Small intestine (tissue), 16 donors: ENCODE results near the gene SLC22A17. TPM values are rescaled to one million over a fixed set of nuclear protein-coding genes. Genes with fewer than 3 reads are reported as not detected.
"Not testable (repeated sequence)": the region's sequence is repeated elsewhere in the genome, so short reads cannot be mapped to it uniquely, and the experiment has no call there.

Experiments used
- DNase-seq, 2 donors: peaks; one replicate each; pipeline versions ENCODE4 v3.0.0 to v3.0.0-alpha.2; 2013
- FAIRE-seq: peaks from 2 replicates; lab custom pipeline; 2012; peaks lifted over from hg19 to GRCh38; lab: Jason Lieb, UNC
- H3K27ac ChIP-seq, 3 donors: one replicate each; pipeline ENCODE4 v1.5.1; 2013; ENCODE audit warnings: low read length in 2 of 3, mild to moderate bottlenecking in 2 of 3, control low read depth in 1 of 3, inconsistent platforms in 1 of 3, low read depth in 1 of 3, moderate library complexity in 1 of 3
- H3K27me3 ChIP-seq, 3 donors: one replicate each; pipeline ENCODE4 v1.6.1; 2013; ENCODE audit warnings: low read length in 3 of 3, inconsistent platforms in 1 of 3; ENCODE audit not compliant: control insufficient read depth in 3 of 3, insufficient read depth in 3 of 3
- H3K36me3 ChIP-seq, 3 donors: one replicate each; pipeline ENCODE4 v1.6.1; 2013; ENCODE audit warnings: low read length in 3 of 3, inconsistent platforms in 1 of 3, low read depth in 1 of 3, mild to moderate bottlenecking in 1 of 3, moderate library complexity in 1 of 3; ENCODE audit not compliant: control insufficient read depth in 3 of 3, insufficient read depth in 2 of 3
- H3K4me1 ChIP-seq, 3 donors: one replicate each; pipeline ENCODE4 v1.6.1; 2013; ENCODE audit warnings: low read length in 2 of 3, inconsistent platforms in 1 of 3, low read depth in 1 of 3, mild to moderate bottlenecking in 1 of 3, moderate library complexity in 1 of 3; ENCODE audit not compliant: control insufficient read depth in 3 of 3, insufficient read depth in 2 of 3
- H3K4me3 ChIP-seq, 3 donors: one replicate each; pipeline ENCODE4 v1.5.1; 2013; ENCODE audit warnings: low read length in 3 of 3, control low read depth in 1 of 3, inconsistent platforms in 1 of 3, low read depth in 1 of 3, mild to moderate bottlenecking in 1 of 3, moderate library complexity in 1 of 3
- H3K9me3 ChIP-seq, 2 donors: one replicate each; pipeline ENCODE4 v1.6.1; 2013; ENCODE audit warnings: low read depth in 1 of 2, low read length in 1 of 2; ENCODE audit not compliant: control insufficient read depth in 2 of 2, insufficient read depth in 1 of 2
- WGBS, 3 donors: extraction: QIAGEN DNeasy Blood & Tissue Kit; methylation state at CpG; one replicate each; pipeline ENCODE4 v1.1.7; 2013; 5-methylcytosine and 5-hydroxymethylcytosine counted together
- long read RNA-seq, 10 donors: transcript quantifications; one replicate each; lab custom pipeline, GENCODE V29; 2026
- polyA plus RNA-seq, 4 donors: library from polyadenylated mRNA; stranded (reverse) in 3 of 4; unstranded in 1 of 4; fragments of 200-250 nt in 3 of 4; fragments of 120-200 nt in 1 of 4; gene quantifications; one replicate each; pipeline versions ENCODE4 v1.2.1 to v1.2.3, GENCODE V29; 2013
- donor health status: healthy with polysubstance abuse.
- donor health status: control.
- donor health status: control.
- donor health status: Bipolar disorder and iron deficiency.
- donor health status: healthy.

SLC22A17 gene
- 10 to 100 TPM in 2 of 4 donors, 1 to 10 TPM in 1, under 1 TPM in 1; 0.67 to 36.3 (median 7.4) TPM for polyA plus RNA-seq
- long read RNA-seq, donor 1 = 0 reads
- long read RNA-seq, donor 2, partial matches to known transcripts = 0 of 1 reads
- long read RNA-seq, donor 2, other reads (novel, unspliced or antisense) = 0 of 1 reads
- long read RNA-seq, donor 3, partial matches to known transcripts = 0 of 1 reads
- long read RNA-seq, donor 3, other reads (novel, unspliced or antisense) = 0 of 1 reads
- long read RNA-seq, donor 4 = 0 reads
- long read RNA-seq, donor 5, partial matches to known transcripts = 0 of 1 reads
- long read RNA-seq, donor 5, other reads (novel, unspliced or antisense) = 0 of 1 reads
- long read RNA-seq, donor 6, partial matches to known transcripts = 0 of 6 reads
- long read RNA-seq, donor 6, other reads (novel, unspliced or antisense) = 0 of 6 reads
- long read RNA-seq, donor 7 = 0 reads
- long read RNA-seq, donor 8, partial matches to known transcripts = 0 of 3 reads
- long read RNA-seq, donor 8, other reads (novel, unspliced or antisense) = 0 of 3 reads
- long read RNA-seq, donor 9, partial matches to known transcripts = 0 of 3 reads
- long read RNA-seq, donor 9, other reads (novel, unspliced or antisense) = 0 of 3 reads
- long read RNA-seq, donor 10, partial matches to known transcripts = 0 of 4 reads
- long read RNA-seq, donor 10, other reads (novel, unspliced or antisense) = 0 of 4 reads

- no peak for FAIRE-seq
- DNase-seq = peak; percentile 39 to 89
- no peaks in the 10 kb centered on the region for H3K9me3 ChIP-seq
- peaks cover 0 to 19% (median 0%) of the 10 kb centered on the region in 3 donors for H3K36me3 ChIP-seq
- H3K4me1 ChIP-seq = peaks cover 0 to 9% (median 0%) of the 10 kb centered on the region in 3 donors
- H3K27me3 ChIP-seq = peaks cover 0 to 24% (median 7%) of the 10 kb centered on the region in 3 donors
- peak within 1 kb of the TSS; percentile 24 to 61 (median 43) for H3K4me3 ChIP-seq
- peak within 1 kb of the TSS in 1 of 3 donors; percentile 53 for H3K27ac ChIP-seq
- 1 to 2% (median 1%) methylated on average over 38 to 42 of the region's 42 CpGs for WGBS, 3 donors
These were observed at the start of gene SLC22A17 for GRCh38 chr14:23352506-23353432. Gene SLC22A17 (minus strand): TSS chr14:23352887.

- Histone ChIP-seq H3K4me1 (no peaks in the 10 kb centered on the region), H3K27ac (no peak overlapping the region), H3K27me3 (peaks cover 0 to 15% (median 0%) of the 10 kb centered on the region in 3 donors), H3K9me3 (no peaks in the 10 kb centered on the region), H3K36me3 (no peaks in the 10 kb centered on the region), H3K4me3 (no peak overlapping the region)
- no peak for DNase-seq
- WGBS, 3 donors = 69 to 79% (median 76%) methylated on average over 4 of the region's 4 CpGs
- FAIRE-seq = no peak
These were observed 48.6 kb upstream of the SLC22A17 start for GRCh38 chr14:23401291-23401690.

GRCh38 chr14:23400496-23401149 lies 47.9 kb upstream of the SLC22A17 start:
- peaks cover 0 to 13% (median 0%) of the 10 kb centered on the region in 3 donors for H3K27me3 ChIP-seq
- WGBS, 3 donors = 82 to 87% (median 86%) methylated on average over 16 of the region's 16 CpGs
- H3K27ac ChIP-seq, H3K36me3 ChIP-seq, H3K4me1 ChIP-seq, DNase-seq, H3K9me3 ChIP-seq, FAIRE-seq, H3K4me3 ChIP-seq: not testable (repeated sequence)

- Histone ChIP-seq H3K27me3 (peaks cover 0 to 13% (median 0%) of the 10 kb centered on the region in 3 donors), H3K27ac (no peak overlapping the region), H3K36me3 (no peaks in the 10 kb centered on the region), H3K4me1 (no peaks in the 10 kb centered on the region), H3K4me3 (no peak overlapping the region), H3K9me3 (no peaks in the 10 kb centered on the region)
- WGBS, 3 donors = 79 to 86% (median 86%) methylated on average over 6 of the region's 6 CpGs
- FAIRE-seq = no peak
- DNase-seq = no peak
These were observed 46.9 kb upstream of the SLC22A17 start for GRCh38 chr14:23399591-23399990.

GRCh38 chr14:23399136-23399535 lies 46.4 kb upstream of the SLC22A17 start:
- no peaks in the 10 kb centered on the region for H3K36me3 ChIP-seq
- DNase-seq = no peak
- WGBS, 3 donors = 87 to 96% (median 89%) methylated on average over 3 of the region's 3 CpGs
- H3K4me3 ChIP-seq = no peak overlapping the region
- FAIRE-seq = no peak
- no peaks in the 10 kb centered on the region for H3K4me1 ChIP-seq
- no peaks in the 10 kb centered on the region for H3K9me3 ChIP-seq
- no peak overlapping the region for H3K27ac ChIP-seq
- peaks cover 0 to 13% (median 0%) of the 10 kb centered on the region in 3 donors for H3K27me3 ChIP-seq

GRCh38 chr14:23398348-23398747 lies 45.7 kb upstream of the SLC22A17 start:
- no peak overlapping the region for H3K4me3 ChIP-seq
- no peak overlapping the region for H3K27ac ChIP-seq
- H3K9me3 ChIP-seq = no peaks in the 10 kb centered on the region
- FAIRE-seq (no peak), DNase-seq (no peak)
- 74 to 86% (median 82%) methylated on average over 4 of the region's 4 CpGs for WGBS, 3 donors
- H3K27me3 ChIP-seq = peaks cover 0 to 14% (median 0%) of the 10 kb centered on the region in 3 donors
- H3K36me3 ChIP-seq = no peaks in the 10 kb centered on the region
- no peaks in the 10 kb centered on the region for H3K4me1 ChIP-seq

GRCh38 chr14:23396781-23397407 lies 44.2 kb upstream of the SLC22A17 start:
- WGBS, 3 donors = 92 to 94% (median 92%) methylated on average over 10 of the region's 10 CpGs
- Histone ChIP-seq H3K4me3 (no peak overlapping the region), H3K36me3 (no peaks in the 10 kb centered on the region), H3K27me3 (peaks cover 0 to 9% (median 0%) of the 10 kb centered on the region in 3 donors), H3K27ac (no peak overlapping the region), H3K4me1 (no peaks in the 10 kb centered on the region), H3K9me3 (no peaks in the 10 kb centered on the region)
- FAIRE-seq = no peak
- no peak for DNase-seq
